Testis (tissue), 3 donors: ENCODE data around the gene TBC1D22A. TPM values are rescaled to one million over a fixed set of nuclear protein-coding genes. Genes with fewer than 3 reads are reported as not detected.
"Not testable (repeated sequence)": the region's sequence is repeated elsewhere in the genome, so short reads cannot be mapped to it uniquely, and the experiment has no call there.

Experiments used
- DNase-seq: peaks from one replicate; pipeline ENCODE4 v3.0.0-alpha.2; 2019
- H3K27ac ChIP-seq, 2 donors: fragments of 200-600 bp; sonication (generic); one replicate each; pipeline ENCODE4 v1.5.1; 2019
- H3K27me3 ChIP-seq: fragments of 200-600 bp; sonication (generic); one replicate; pipeline ENCODE4 v1.5.1; 2019
- H3K36me3 ChIP-seq: fragments of 200-600 bp; sonication (generic); one replicate; pipeline ENCODE4 v1.5.1; 2017; ENCODE audit warnings: low read depth; ENCODE audit errors: missing control alignments
- H3K4me1 ChIP-seq: fragments of 200-600 bp; sonication (generic); one replicate; pipeline ENCODE4 v1.5.1; 2019
- H3K4me3 ChIP-seq, 2 donors: fragments of 200-600 bp; sonication (generic); one replicate each; pipeline ENCODE4 v1.5.1; 2017 to 2019
- H3K9me3 ChIP-seq: fragments of 200-600 bp; sonication (generic); one replicate; pipeline ENCODE4 v1.5.1; 2017
- POLR2A ChIP-seq: fragments of 450-650 bp; IDR thresholded peaks from one replicate; pipeline ENCODE4 v1.6.1; 2017; ENCODE audit warnings: antibody characterized with exemption, mild to moderate bottlenecking, moderate library complexity
- WGBS, 2 donors: methylation state at CpG; one replicate each; pipeline ENCODE4 v1.1.5; 2018; 5-methylcytosine and 5-hydroxymethylcytosine counted together
- intact Hi-C: fragments of 100-400 bp; cut with DNase I; formaldehyde crosslinking; loops from one replicate; pipeline ENCODE4 v1.15.1; 2023; ENCODE audit warnings: low total_unique reads
- polyA plus RNA-seq: library from polyadenylated mRNA; stranded (reverse); fragments of 350-450 nt; fragmentation: Illumina TruSeq; extraction: RNeasy Lipid Tissue Mini Kit (QIAGEN cat#74804); gene quantifications from one replicate; pipeline ENCODE4 v1.2.3, GENCODE V29; 2014; ENCODE audit warnings: low read depth, low replicate concordance; ENCODE audit not compliant: insufficient read depth
- total RNA-seq, 2 donors: library from RNA; depleted of rRNA; stranded (reverse); fragments of >200 nt; gene quantifications; one replicate each; pipeline ENCODE4 v1.2.3, GENCODE V29; 2016
- TF ChIP-seq, protein P1 (sequence below), 3 experiments: fragments of 450-650 bp in 2 of 3; fragments of 200-600 bp in 1 of 3; sonication (generic) in 1 of 3; IDR thresholded peaks; one replicate each; pipeline ENCODE4 v1.5.1; 2016 to 2019; ENCODE audit warnings: antibody characterized with exemption in 3 of 3, mild to moderate bottlenecking in 2 of 3, moderate library complexity in 1 of 3

Gene TBC1D22A
- total and polyA plus RNA-seq, 3 donors from 2014 or later = 16.6 to 32.8 (median 28.5) TPM

DNA sequence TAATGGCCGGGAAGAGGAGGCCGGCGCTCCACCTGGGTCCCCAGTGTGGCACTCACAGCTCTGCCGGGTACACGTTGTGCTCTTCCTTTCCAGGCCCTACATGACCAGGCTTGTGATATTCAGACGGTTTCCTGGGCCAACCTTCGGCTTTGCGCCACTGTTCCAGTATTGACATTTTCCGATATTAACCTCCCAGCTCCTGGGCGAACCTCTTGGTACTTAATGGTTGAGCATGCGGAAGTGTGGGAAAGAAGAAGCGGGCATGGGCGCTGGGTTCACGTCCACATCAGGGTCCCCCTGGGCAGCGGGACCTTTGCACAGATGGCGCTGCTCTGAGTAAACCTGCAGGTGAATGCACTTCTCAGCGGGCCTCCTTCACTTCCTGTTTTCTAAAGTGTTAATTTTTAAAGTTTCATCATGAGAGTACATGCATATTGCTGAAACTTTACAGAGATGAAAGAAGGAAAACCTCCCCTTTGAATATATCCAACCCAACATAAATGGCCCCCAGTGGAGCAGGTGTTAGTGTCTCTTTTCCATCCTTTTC is 286.7 kb downstream of the TBC1D22A start:
- no peak for DNase-seq
- no peaks in the 10 kb centered on the region for H3K9me3 ChIP-seq
- H3K36me3 ChIP-seq = no peaks in the 10 kb centered on the region
- no peaks in the 10 kb centered on the region for H3K27me3 ChIP-seq
- H3K4me1 ChIP-seq = peaks cover 15% of the 10 kb centered on the region
- 92 to 93% methylated on average over 17 of the region's 17 CpGs for WGBS, 2 donors
- H3K4me3 ChIP-seq = no peak overlapping the region
- H3K27ac ChIP-seq = no peak overlapping the region
- intact Hi-C loops = no loop called here
- TF ChIP-seq, protein P1, sequence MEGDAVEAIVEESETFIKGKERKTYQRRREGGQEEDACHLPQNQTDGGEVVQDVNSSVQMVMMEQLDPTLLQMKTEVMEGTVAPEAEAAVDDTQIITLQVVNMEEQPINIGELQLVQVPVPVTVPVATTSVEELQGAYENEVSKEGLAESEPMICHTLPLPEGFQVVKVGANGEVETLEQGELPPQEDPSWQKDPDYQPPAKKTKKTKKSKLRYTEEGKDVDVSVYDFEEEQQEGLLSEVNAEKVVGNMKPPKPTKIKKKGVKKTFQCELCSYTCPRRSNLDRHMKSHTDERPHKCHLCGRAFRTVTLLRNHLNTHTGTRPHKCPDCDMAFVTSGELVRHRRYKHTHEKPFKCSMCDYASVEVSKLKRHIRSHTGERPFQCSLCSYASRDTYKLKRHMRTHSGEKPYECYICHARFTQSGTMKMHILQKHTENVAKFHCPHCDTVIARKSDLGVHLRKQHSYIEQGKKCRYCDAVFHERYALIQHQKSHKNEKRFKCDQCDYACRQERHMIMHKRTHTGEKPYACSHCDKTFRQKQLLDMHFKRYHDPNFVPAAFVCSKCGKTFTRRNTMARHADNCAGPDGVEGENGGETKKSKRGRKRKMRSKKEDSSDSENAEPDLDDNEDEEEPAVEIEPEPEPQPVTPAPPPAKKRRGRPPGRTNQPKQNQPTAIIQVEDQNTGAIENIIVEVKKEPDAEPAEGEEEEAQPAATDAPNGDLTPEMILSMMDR (IDR thresholded peaks at IDR 0.05) = no peak
- TF ChIP-seq POLR2A = no peak

DNA sequence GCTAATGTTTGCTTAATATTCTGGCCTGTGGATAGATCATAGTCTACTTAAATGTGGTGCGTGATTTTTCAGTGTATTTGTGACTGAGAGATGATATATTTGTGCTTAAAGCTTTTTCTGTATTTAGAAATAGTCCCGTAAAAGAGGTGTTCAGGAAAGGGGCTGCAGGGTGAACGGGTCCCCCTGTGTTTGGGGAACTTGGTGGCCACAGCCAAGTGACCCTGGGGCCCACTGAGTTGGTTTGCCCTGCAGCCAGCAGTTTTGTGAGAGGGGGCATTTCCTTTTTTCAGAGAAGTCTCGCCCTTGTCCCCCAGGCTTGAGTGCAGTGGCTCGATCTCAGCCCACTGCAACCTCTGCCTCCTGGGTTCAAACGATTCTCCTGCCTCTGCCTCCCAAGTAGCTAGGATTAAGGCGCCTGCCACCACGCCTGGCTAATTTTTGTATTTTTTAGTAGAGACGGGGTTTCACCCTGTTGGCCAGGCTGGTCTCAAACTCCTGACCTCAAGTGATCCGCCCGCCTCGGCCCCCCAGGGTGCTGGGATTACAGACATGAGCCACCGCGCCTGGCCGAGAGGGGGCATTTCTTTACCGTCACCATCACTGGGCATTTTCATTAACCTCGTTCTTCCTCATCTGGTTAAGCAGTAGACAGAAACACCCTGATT is 287.4 kb downstream of the TBC1D22A start:
- Histone ChIP-seq H3K27ac (peak overlapping the region in 1 of 2 donors; percentile 77), H3K4me1 (peaks cover 15% of the 10 kb centered on the region)
- H3K4me3 ChIP-seq, H3K36me3 ChIP-seq, intact Hi-C loops, H3K9me3 ChIP-seq, H3K27me3 ChIP-seq, DNase-seq: not testable (repeated sequence)
- WGBS, 2 donors = 81 to 85% methylated on average over 17 of the region's 17 CpGs

DNA sequence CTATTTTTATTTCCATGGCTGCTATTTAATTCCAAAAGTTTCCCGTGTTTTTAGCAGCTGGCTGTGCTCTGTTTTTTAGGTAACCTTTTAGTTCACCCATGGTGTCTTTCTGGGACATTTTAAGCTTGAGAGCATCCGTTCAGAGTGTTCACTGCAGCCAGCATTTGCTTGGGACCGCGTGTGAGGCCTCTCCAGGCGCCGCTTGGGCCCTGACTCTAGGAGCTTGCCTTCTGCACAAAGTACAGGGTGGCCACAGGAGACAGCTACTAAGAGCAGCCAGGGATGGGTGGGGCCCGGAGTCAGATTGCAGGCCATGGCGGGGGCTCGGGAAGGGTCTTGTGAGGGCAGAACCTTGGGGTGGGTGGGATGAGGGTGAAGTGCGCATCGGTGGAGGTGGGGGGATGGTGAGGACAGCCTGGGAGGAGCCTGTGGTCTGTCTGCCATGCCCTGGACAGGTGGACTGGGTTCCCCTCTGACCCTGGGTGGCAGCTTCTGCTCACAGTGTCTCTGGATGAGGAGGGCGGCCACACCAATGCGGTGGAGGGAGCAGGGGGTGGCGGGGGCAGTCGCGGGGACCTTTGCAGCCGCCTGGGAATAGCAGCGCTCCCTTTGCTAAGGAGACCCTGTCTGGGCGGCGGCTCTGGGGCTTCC is 288.1 kb downstream of the TBC1D22A start:
- WGBS, 2 donors = 61 to 73% methylated on average over 10 to 20 of the region's 20 CpGs
- TF ChIP-seq POLR2A = no peak
- TF ChIP-seq, protein P1 (IDR thresholded peaks at IDR 0.05) = no peak
- H3K4me1 ChIP-seq = peaks cover 15% of the 10 kb centered on the region
- H3K9me3 ChIP-seq = no peaks in the 10 kb centered on the region
- no peaks in the 10 kb centered on the region for H3K27me3 ChIP-seq
- H3K4me3 ChIP-seq = no peak overlapping the region
- H3K27ac ChIP-seq = peak overlapping the region in 1 of 2 donors; percentile 77
- peak; percentile 66 for DNase-seq
- intact Hi-C loops = no loop called here
- no peaks in the 10 kb centered on the region for H3K36me3 ChIP-seq

DNA sequence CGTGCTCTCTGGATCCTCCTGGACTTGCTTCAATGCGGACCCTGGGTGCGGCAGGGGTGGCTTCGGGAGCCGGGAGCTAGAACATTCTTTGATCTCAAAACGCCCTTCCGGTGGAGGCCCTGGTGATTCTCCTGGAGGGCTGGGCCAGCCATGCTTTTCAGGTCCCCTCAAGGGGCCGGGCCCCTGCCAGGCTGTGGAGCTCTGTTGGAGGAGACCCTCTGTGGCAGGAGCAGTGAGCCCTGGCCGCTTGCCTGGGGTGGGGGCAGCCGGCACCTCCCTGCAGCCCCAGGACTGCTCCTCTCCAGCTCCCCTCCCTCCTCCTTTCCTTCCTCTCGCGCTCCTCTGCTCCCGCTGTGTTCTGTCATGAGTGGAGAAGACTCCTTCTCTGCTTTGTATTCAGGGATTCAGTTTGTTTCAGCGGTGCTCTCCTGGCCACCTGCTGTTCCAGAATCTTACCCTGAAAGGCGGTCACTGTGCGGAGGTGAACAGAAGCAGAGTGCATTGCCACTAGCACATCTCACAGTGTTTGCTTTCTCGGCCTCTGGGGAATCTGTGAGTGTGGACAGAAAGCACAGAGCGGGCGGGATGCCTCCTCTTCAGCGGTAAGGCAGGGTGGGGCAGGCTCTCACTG is 289.1 kb downstream of the TBC1D22A start:
- Histone ChIP-seq H3K27me3 (no peaks in the 10 kb centered on the region), H3K36me3 (no peaks in the 10 kb centered on the region), H3K4me3 (no peak overlapping the region), H3K9me3 (no peaks in the 10 kb centered on the region), H3K27ac (no peak overlapping the region), H3K4me1 (peaks cover 15% of the 10 kb centered on the region)
- intact Hi-C loops = no loop called here
- DNase-seq = no peak
- no peak for TF ChIP-seq POLR2A
- TF ChIP-seq, protein P1 (IDR thresholded peaks at IDR 0.05) = no peak
- 87 to 91% methylated on average over 17 to 20 of the region's 20 CpGs for WGBS, 2 donors
